Neural progenitor cell (in vitro differentiated cells): ENCODE data around the gene CDH9. TPM values are rescaled to one million over a fixed set of nuclear protein-coding genes. Genes with fewer than 3 reads are reported as not detected.

Experiments used
- DNase-seq: peaks from one replicate; pipeline ENCODE4 v3.0.0-alpha.2; 2016; ENCODE audit warnings: low spot score
- H2AFZ ChIP-seq: fragments of 200-600 bp; sonication (generic); replicated peaks from 2 replicates; pipeline ENCODE4 v1.6.1; 2016; ENCODE audit warnings: antibody characterized with exemption
- H3F3A ChIP-seq: fragments of 200-600 bp; sonication (generic); 2 replicates; pipeline ENCODE4 v1.6.1; 2016; ENCODE audit warnings: antibody characterized with exemption, low read depth
- H3K27ac ChIP-seq: fragments of 200-600 bp; sonication (generic); 2 replicates; pipeline ENCODE4 v1.5.1; 2016; ENCODE audit warnings: mild to moderate bottlenecking
- H3K27me3 ChIP-seq: fragments of 200-600 bp; sonication (generic); 2 replicates; pipeline ENCODE4 v1.6.1; 2016; ENCODE audit warnings: mild to moderate bottlenecking, moderate library complexity
- H3K36me3 ChIP-seq: fragments of 200-600 bp; sonication (generic); 2 replicates; pipeline ENCODE4 v1.5.1; 2016
- H3K4me1 ChIP-seq: fragments of 200-600 bp; sonication (generic); 2 replicates; pipeline ENCODE4 v1.6.1; 2016; ENCODE audit warnings: mixed run types
- H3K4me2 ChIP-seq: fragments of 200-600 bp; sonication (generic); 2 replicates; pipeline ENCODE4 v1.6.1; 2016
- H3K4me3 ChIP-seq: fragments of 200-600 bp; sonication (generic); 2 replicates; pipeline ENCODE4 v1.5.1; 2016
- H3K79me2 ChIP-seq: fragments of 200-600 bp; sonication (generic); 2 replicates; pipeline ENCODE4 v1.6.1; 2016; ENCODE audit warnings: low read depth
- H3K9ac ChIP-seq: fragments of 200-600 bp; sonication (generic); 2 replicates; pipeline ENCODE4 v1.6.1; 2016
- H3K9me3 ChIP-seq: fragments of 200-600 bp; sonication (generic); 2 replicates; pipeline ENCODE4 v1.5.1; 2016; ENCODE audit warnings: low read depth
- H4K20me1 ChIP-seq: fragments of 200-600 bp; sonication (generic); 2 replicates; pipeline ENCODE4 v1.6.1; 2016; ENCODE audit warnings: low read depth
- H3K27ac Mint-ChIP-seq: 3 replicates; pipeline ENCODE4 v1.8.0; 2021; ENCODE audit warnings: mixed read lengths
- H3K27me3 Mint-ChIP-seq: 2 replicates; pipeline ENCODE4 v1.8.0; 2022; ENCODE audit warnings: low read depth, mild to moderate bottlenecking, inconsistent platforms, moderate library complexity, mixed read lengths; ENCODE audit not compliant: insufficient read depth
- H3K36me3 Mint-ChIP-seq: 3 replicates; pipeline ENCODE4 v1.8.0; 2021; ENCODE audit warnings: mixed read lengths
- H3K4me1 Mint-ChIP-seq: 3 replicates; pipeline ENCODE4 v1.8.0; 2021; ENCODE audit warnings: mixed read lengths
- H3K4me3 Mint-ChIP-seq: 3 replicates; pipeline ENCODE4 v1.8.0; 2021; ENCODE audit warnings: mild to moderate bottlenecking, moderate library complexity, mixed read lengths
- H3K9me3 Mint-ChIP-seq: 3 replicates; pipeline ENCODE4 v1.8.0; 2020; ENCODE audit warnings: mixed read lengths
- CTCF ChIP-seq: fragments of 200-600 bp; sonication (generic); IDR thresholded peaks from 2 replicates; pipeline ENCODE4 v1.5.1; 2017; ENCODE audit warnings: antibody characterized with exemption, mild to moderate bottlenecking
- EZH2 ChIP-seq: fragments of 200-600 bp; sonication (generic); IDR thresholded peaks from 2 replicates; pipeline ENCODE4 v1.6.1; 2017; ENCODE audit warnings: antibody characterized with exemption, mild to moderate bottlenecking, moderate library complexity
- EZH2phosphoT487 ChIP-seq: fragments of 200-600 bp; sonication (generic); IDR thresholded peaks from 2 replicates; pipeline ENCODE4 v1.6.1; 2017; ENCODE audit warnings: antibody characterized with exemption
- total RNA-seq: library from RNA; depleted of rRNA; stranded (reverse); fragments of >200 nt; gene quantifications from 2 replicates; pipeline ENCODE4 v1.2.3, GENCODE V29; 2015; ENCODE audit warnings: low replicate concordance

Gene CDH9
- total RNA-seq, 1 donor from 2014 or later, result 2.8 TPM

GRCh38 chr5:26955161-26955560, 83.2 kb downstream of the CDH9 start:
- Histone ChIP-seq H3K27ac (no peak overlapping the region), H3K9me3 (no peaks in the 10 kb centered on the region), H3K4me2 (no peak overlapping the region), H3K9ac (no peak overlapping the region), H3K4me3 (no peak overlapping the region), H3K36me3 (no peaks in the 10 kb centered on the region), H4K20me1 (no peaks in the 10 kb centered on the region), H3K79me2 (no peaks in the 10 kb centered on the region), H2AFZ (no peak overlapping the region), H3K27me3 (no peaks in the 10 kb centered on the region), H3F3A (no peaks in the 10 kb centered on the region), H3K4me1 (no peaks in the 10 kb centered on the region)
- Mint-ChIP-seq H3K27me3 (no peaks in the 10 kb centered on the region), H3K27ac (no peak overlapping the region), H3K36me3 (no peaks in the 10 kb centered on the region), H3K9me3 (no peaks in the 10 kb centered on the region), H3K4me3 (no peak overlapping the region), H3K4me1 (no peaks in the 10 kb centered on the region)
- no peak for TF ChIP-seq EZH2
- no peak for TF ChIP-seq EZH2phosphoT487
- no peak for TF ChIP-seq CTCF
- DNase-seq, result no peak

- no peaks in the 10 kb centered on the region for H3K36me3 Mint-ChIP-seq
- no peak overlapping the region for H2AFZ ChIP-seq
- no peak for DNase-seq
- no peak overlapping the region for H3K4me2 ChIP-seq
- H3K9me3 Mint-ChIP-seq, result no peaks in the 10 kb centered on the region
- TF ChIP-seq EZH2phosphoT487 (no peak), CTCF (no peak), EZH2 (no peak)
- no peaks in the 10 kb centered on the region for H3K27me3 ChIP-seq
- H3K9me3 ChIP-seq, result no peaks in the 10 kb centered on the region
- H3K9ac ChIP-seq, result no peak overlapping the region
- peaks cover 4% of the 10 kb centered on the region for H3K4me1 Mint-ChIP-seq
- H3F3A ChIP-seq, result no peaks in the 10 kb centered on the region
- no peaks in the 10 kb centered on the region for H3K4me1 ChIP-seq
- H3K27me3 Mint-ChIP-seq, result no peaks in the 10 kb centered on the region
- no peak overlapping the region for H3K27ac ChIP-seq
- H3K4me3 Mint-ChIP-seq, result no peak overlapping the region
- no peaks in the 10 kb centered on the region for H3K79me2 ChIP-seq
- H3K27ac Mint-ChIP-seq, result no peak overlapping the region
- no peak overlapping the region for H3K4me3 ChIP-seq
- H3K36me3 ChIP-seq, result no peaks in the 10 kb centered on the region
- no peaks in the 10 kb centered on the region for H4K20me1 ChIP-seq
Observed at GRCh38 chr5:26948921-26949320, 89.5 kb downstream of the CDH9 start.

- H3K9ac ChIP-seq, result no peak overlapping the region
- no peak overlapping the region for H3K27ac ChIP-seq
- no peak overlapping the region for H3K4me3 ChIP-seq
- no peaks in the 10 kb centered on the region for H3K4me1 ChIP-seq
- no peak overlapping the region for H3K27ac Mint-ChIP-seq
- no peaks in the 10 kb centered on the region for H3K27me3 Mint-ChIP-seq
- no peaks in the 10 kb centered on the region for H3K36me3 Mint-ChIP-seq
- H3K27me3 ChIP-seq, result no peaks in the 10 kb centered on the region
- no peaks in the 10 kb centered on the region for H4K20me1 ChIP-seq
- H3K36me3 ChIP-seq, result no peaks in the 10 kb centered on the region
- DNase-seq, result no peak
- no peak overlapping the region for H2AFZ ChIP-seq
- no peak overlapping the region for H3K4me2 ChIP-seq
- no peaks in the 10 kb centered on the region for H3F3A ChIP-seq
- H3K9me3 ChIP-seq, result no peaks in the 10 kb centered on the region
- peaks cover 10% of the 10 kb centered on the region for H3K4me1 Mint-ChIP-seq
- no peak for TF ChIP-seq CTCF
- no peak for TF ChIP-seq EZH2phosphoT487
- no peak for TF ChIP-seq EZH2
- H3K4me3 Mint-ChIP-seq, result no peak overlapping the region
- no peaks in the 10 kb centered on the region for H3K79me2 ChIP-seq
- H3K9me3 Mint-ChIP-seq, result no peaks in the 10 kb centered on the region
Observed at GRCh38 chr5:26945901-26946300, 92.5 kb downstream of the CDH9 start.

GRCh38 chr5:26942481-26942880, 95.9 kb downstream of the CDH9 start:
- Histone ChIP-seq H3K36me3 (no peaks in the 10 kb centered on the region), H3F3A (no peaks in the 10 kb centered on the region), H3K9ac (no peak overlapping the region), H3K4me3 (no peak overlapping the region), H3K27ac (no peak overlapping the region), H3K79me2 (no peaks in the 10 kb centered on the region), H3K27me3 (no peaks in the 10 kb centered on the region), H3K9me3 (no peaks in the 10 kb centered on the region), H4K20me1 (no peaks in the 10 kb centered on the region), H2AFZ (no peak overlapping the region), H3K4me1 (no peaks in the 10 kb centered on the region), H3K4me2 (no peak overlapping the region)
- H3K27me3 Mint-ChIP-seq, result no peaks in the 10 kb centered on the region
- no peak overlapping the region for H3K4me3 Mint-ChIP-seq
- H3K9me3 Mint-ChIP-seq, result no peaks in the 10 kb centered on the region
- no peak for TF ChIP-seq CTCF
- TF ChIP-seq EZH2phosphoT487, result no peak
- no peak for TF ChIP-seq EZH2
- DNase-seq, result no peak
- no peaks in the 10 kb centered on the region for H3K36me3 Mint-ChIP-seq
- H3K27ac Mint-ChIP-seq, result no peak overlapping the region
- H3K4me1 Mint-ChIP-seq, result peaks cover 11% of the 10 kb centered on the region
